ENCODE data around the gene HYAL4. TPM values are rescaled to one million over a fixed set of nuclear protein-coding genes. Genes with fewer than 3 reads are reported as not detected.

HYAL4 gene
- total RNA-seq, 2 donors from 2014 or later = 0.51 to 1.2 TPM

- peak overlapping the region; percentile 57 for H3K9ac ChIP-seq (ENCODE audit: extremely low read depth, low read length, poor library complexity, severe bottlenecking)
- H3K27ac ChIP-seq (ENCODE audit: low read depth, low read length) = peak overlapping the region; percentile 29
- DNase-seq = no peak
- peaks cover 19% of the 10 kb centered on the region for H3K9me3 Mint-ChIP-seq
- no peaks in the 10 kb centered on the region for H3K27me3 ChIP-seq (ENCODE audit: control insufficient read depth, insufficient read depth, low read length, poor library complexity, severe bottlenecking)
- peaks cover 6% of the 10 kb centered on the region for H3K36me3 Mint-ChIP-seq (ENCODE audit: low read depth)
- no peaks in the 10 kb centered on the region for H3K27me3 Mint-ChIP-seq (ENCODE audit: insufficient read depth)
- H3K4me3 ChIP-seq (ENCODE audit: low read length) = peak overlapping the region; percentile 64
- peak overlapping the region; percentile 89 for H3K27ac Mint-ChIP-seq
- 55% methylated on average over 1 of the region's 1 CpG; no CpG with 5 or more reads in 1 of the 2 experiments for WGBS, 2 experiments (ENCODE audit: insufficient coverage in 1 of 2, insufficient read length in 1 of 2)
- no peak for TF ChIP-seq CTCF (conservative IDR thresholded peaks at IDR 0.05)
- peaks cover 34% of the 10 kb centered on the region for H3K4me1 Mint-ChIP-seq
- no peaks in the 10 kb centered on the region for H3K36me3 ChIP-seq (ENCODE audit: control insufficient read depth, insufficient read depth, low read length)
- H3K4me1 ChIP-seq (ENCODE audit: control insufficient read depth, insufficient read depth, low read length) = no peaks in the 10 kb centered on the region
- H3K9me3 ChIP-seq (ENCODE audit: control insufficient read depth, low read length) = peaks cover 19% of the 10 kb centered on the region
- H3K4me3 Mint-ChIP-seq = peak overlapping the region; percentile 9
Measured at GRCh38 chr7:123864012-123864411, 19.0 kb downstream of the HYAL4 start.

GRCh38 chr7:123864436-123864835 is 19.5 kb downstream of the HYAL4 start:
- no peak for TF ChIP-seq CTCF (conservative IDR thresholded peaks at IDR 0.05)
- Mint-ChIP-seq H3K4me1 (peaks cover 34% of the 10 kb centered on the region), H3K9me3 (peaks cover 19% of the 10 kb centered on the region), H3K4me3 (peak overlapping the region; percentile 9), H3K27me3 (ENCODE audit: insufficient read depth) (no peaks in the 10 kb centered on the region), H3K27ac (peak overlapping the region; percentile 89), H3K36me3 (ENCODE audit: low read depth) (peaks cover 6% of the 10 kb centered on the region)
- Histone ChIP-seq H3K4me1 (ENCODE audit: control insufficient read depth, insufficient read depth, low read length) (no peaks in the 10 kb centered on the region), H3K9ac (ENCODE audit: extremely low read depth, low read length, poor library complexity, severe bottlenecking) (peak overlapping the region; percentile 57), H3K36me3 (ENCODE audit: control insufficient read depth, insufficient read depth, low read length) (no peaks in the 10 kb centered on the region), H3K27ac (ENCODE audit: low read depth, low read length) (no peak overlapping the region), H3K9me3 (ENCODE audit: control insufficient read depth, low read length) (peaks cover 19% of the 10 kb centered on the region), H3K4me3 (ENCODE audit: low read length) (peak overlapping the region; percentile 64), H3K27me3 (ENCODE audit: control insufficient read depth, insufficient read depth, low read length, poor library complexity, severe bottlenecking) (no peaks in the 10 kb centered on the region)
- DNase-seq = no peak
- WGBS, 2 experiments (ENCODE audit: insufficient coverage in 1 of 2, insufficient read length in 1 of 2) = 69 to 75% methylated on average over 2 to 3 of the region's 3 CpGs

- no peak overlapping the region for H3K27ac ChIP-seq (ENCODE audit: low read depth, low read length)
- no peak overlapping the region for H3K4me3 ChIP-seq (ENCODE audit: low read length)
- WGBS, 2 experiments (ENCODE audit: insufficient coverage in 1 of 2, insufficient read length in 1 of 2) = 86% methylated on average over 1 of the region's 1 CpG; no CpG with 5 or more reads in 1 of the 2 experiments
- no peaks in the 10 kb centered on the region for H3K27me3 ChIP-seq (ENCODE audit: control insufficient read depth, insufficient read depth, low read length, poor library complexity, severe bottlenecking)
- TF ChIP-seq CTCF (conservative IDR thresholded peaks at IDR 0.05) = no peak
- no peak for DNase-seq
- Mint-ChIP-seq H3K9me3 (peaks cover 19% of the 10 kb centered on the region), H3K27ac (no peak overlapping the region), H3K4me3 (no peak overlapping the region), H3K4me1 (peaks cover 31% of the 10 kb centered on the region), H3K27me3 (ENCODE audit: insufficient read depth) (no peaks in the 10 kb centered on the region), H3K36me3 (ENCODE audit: low read depth) (peaks cover 6% of the 10 kb centered on the region)
- no peaks in the 10 kb centered on the region for H3K4me1 ChIP-seq (ENCODE audit: control insufficient read depth, insufficient read depth, low read length)
- H3K9ac ChIP-seq (ENCODE audit: extremely low read depth, low read length, poor library complexity, severe bottlenecking) = no peak overlapping the region
- peaks cover 19% of the 10 kb centered on the region for H3K9me3 ChIP-seq (ENCODE audit: control insufficient read depth, low read length)
- H3K36me3 ChIP-seq (ENCODE audit: control insufficient read depth, insufficient read depth, low read length) = no peaks in the 10 kb centered on the region
Measured at GRCh38 chr7:123864966-123865365, 20.0 kb downstream of the HYAL4 start.
